Middle frontal gyrus (tissue), 1 donor: ENCODE results near the gene SUSD1.
"Not testable (repeated sequence)": the region's sequence is repeated elsewhere in the genome, so short reads cannot be mapped to it uniquely, and the experiment has no call there.

Source experiments
- DNase-seq: peaks from one replicate; pipeline ENCODE4 v3.0.0-alpha.2; 2015; ENCODE audit warnings: low spot score; ENCODE audit errors: extremely low spot score

The SUSD1 gene

DNA sequence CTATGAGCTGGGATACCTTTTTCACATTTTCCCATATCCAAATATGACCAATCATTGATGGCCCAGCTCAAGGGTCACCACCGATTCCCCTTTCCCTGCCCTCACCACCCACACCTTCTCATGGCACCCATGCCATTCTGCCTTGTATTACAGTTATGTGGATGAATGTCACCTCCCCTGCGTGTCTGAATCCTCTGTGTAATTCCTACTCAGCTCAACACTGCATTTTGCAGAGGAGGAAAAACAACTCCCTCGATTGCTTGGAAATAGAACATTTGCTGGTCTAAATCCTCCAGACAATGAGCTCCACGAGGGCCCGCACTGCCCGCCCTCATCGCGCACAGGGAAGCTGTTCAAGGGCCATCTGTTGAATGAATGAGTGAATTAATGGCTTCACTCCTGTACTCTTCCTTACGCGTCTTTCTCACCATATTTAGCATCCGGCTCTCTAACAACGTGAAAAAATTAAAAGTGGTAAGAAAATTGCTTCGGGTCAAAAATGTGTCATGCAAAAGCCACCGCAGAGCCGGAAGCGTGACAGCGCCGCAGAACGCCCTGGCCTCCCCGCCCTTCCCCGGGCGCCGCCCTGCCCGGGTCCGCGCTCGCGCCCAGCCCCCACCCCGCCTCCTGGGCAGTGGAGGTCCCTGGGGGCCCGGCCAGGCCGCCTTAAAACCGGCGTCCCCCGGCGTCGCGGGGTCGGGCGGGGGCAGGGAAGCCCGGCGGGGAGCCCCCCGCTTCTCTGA is 704 bp downstream of the SUSD1 start:
- no peak for DNase-seq

DNA sequence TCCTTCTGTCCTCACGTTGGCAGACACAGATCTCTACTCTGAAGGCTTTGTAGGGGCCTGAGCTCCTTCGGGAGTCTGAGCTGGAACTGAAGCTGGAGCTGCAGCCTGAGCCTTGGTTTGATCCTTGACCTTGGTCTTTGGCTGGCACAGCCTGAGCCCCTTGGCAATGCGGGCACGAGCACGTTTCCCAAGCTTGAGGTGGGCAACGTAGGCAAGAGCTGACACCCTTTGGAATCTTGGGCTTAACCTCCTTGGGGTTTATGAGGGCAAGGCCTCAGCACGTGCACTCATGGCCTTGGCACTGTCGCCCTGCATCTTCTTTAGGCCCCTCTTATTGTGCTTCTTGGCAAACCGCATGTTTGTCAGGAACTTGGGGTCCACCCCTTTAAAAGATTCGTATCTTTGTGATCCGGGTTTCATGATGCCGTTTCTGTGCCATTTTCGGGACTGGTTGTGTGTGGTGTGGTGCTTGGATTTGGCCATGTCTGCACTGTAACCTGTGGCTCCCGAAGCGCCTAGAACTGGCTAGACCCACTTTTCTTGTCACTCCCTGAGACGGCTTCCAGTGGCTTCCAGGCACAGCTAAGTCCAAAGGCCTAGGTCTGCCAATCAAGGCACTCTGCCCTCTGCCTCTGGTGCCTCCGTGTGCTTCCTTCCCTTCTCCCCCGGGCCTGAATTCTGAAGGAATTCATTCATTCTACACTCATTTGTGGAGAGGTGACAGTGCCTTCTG is 1.4 kb downstream of the SUSD1 start:
- no peak for DNase-seq

DNA sequence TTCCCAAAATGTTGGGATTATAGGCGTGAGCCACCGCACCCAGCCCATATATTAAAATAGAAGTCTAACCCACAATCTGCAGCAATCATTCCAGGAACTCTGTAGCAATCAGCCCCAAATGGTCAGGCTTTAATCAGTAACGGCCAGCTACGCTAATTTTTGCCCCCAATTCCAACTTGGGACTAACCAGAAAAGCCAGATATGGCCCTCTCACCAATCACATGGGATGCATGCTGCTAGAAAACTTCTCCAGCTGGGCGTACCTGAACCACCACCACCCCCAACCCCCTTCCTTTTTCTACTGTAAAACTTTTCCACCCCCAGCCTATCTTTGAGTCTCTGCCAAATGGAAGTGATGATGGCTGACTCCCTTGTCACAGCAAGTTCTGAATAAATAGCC is 4.1 kb downstream of the SUSD1 start:
- no peak for DNase-seq

DNA sequence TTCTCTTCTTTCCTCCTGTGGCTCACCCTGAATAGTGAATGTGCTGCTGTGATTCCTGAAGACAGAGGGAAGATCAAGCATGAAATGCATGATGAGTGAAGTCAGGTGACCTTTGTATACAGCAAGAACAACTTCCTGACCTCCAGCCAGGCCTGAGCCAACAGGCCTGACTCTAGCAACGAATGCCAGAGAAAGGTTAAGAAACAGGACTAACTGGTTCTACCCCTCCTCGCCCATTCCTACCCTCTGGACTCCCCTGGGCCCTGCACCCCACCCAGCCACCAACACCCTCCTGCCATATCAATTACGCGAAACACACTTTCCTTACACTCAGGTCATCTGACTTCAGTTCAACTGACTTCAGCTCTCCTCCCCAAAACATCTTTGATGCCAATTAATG is 4.9 kb downstream of the SUSD1 start:
- DNase-seq: no peak

DNA sequence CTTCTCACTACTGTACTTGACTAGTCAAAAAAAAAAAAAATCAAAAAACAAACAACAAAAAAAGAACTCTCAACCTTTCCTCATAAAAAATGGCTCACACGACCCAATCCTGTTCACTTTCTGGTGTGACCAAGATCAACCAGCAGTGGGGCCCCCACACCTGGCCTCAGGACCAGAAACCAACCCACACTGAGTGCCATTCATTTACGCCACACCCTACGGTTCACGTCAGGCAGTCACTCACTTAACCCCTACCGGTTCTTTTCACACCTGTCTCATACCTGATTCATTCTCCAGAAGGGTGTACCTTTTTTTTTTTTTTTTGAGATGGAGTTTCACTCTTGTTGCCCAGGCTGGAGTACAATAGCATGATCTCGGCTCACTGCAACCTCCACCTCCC is 5.7 kb downstream of the SUSD1 start:
- DNase-seq: no peak

DNA sequence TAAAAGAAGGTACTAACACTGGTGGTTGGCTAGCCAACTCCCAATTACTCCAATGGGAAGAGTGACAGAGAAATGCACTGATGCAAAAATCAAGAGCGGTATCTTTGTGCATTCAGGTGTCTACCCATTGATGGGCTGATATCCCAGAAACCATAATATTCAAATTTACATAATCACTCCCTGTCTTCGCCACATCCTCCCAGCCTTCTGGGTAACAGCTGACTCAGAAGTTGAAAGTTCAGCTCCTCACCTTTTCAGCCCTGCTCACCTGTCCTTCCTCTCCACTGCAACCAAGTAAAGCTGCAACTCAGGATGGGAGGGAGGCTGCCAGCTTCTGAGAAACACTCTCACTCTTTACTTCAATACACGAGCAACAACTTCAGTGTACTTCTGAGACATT is 6.9 kb downstream of the SUSD1 start:
- DNase-seq: no peak

DNA sequence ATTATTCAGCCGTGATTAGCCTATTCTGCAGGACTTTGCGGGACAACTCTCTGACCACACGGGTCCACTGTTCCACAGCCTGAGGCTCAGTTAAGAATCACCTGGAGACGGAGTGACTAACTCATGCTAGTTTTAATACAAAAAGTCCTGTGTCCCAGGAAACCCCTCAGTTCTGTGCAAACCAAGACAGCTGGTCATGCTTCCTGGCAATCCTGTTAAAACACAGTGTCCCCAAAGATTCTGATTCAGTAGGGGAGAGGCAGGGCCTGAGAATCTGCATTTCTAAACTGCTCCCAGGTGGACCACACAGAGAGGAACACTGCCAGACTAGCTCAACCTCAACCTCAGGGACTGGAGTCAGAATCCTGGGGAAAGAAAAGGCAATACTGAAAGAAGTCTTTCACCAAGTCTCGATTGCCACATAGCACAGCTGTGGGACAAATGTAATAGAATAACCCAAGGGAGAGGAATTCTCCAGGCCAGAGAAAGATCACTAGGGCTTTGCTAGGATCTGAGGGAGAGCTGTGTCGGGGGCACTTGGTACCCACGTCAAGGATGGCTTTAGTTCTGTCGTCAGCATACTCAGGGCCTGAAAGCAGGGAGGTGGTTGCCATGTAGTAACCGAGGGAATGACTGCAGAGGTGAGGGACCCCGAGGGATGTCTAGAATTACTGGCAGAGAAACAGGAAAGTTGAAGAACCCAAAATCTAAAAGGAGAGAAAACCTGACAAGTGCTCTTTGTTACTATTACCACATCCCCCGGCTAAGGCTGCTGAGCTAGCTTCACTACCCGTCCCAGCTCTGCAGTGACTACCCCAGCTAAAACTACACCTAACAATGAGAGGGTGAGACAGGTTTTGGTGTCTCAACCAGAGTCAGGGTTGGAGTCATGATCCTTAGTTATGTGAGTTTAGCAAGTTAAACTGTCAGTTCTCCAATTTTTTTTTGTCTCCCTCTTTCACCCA is 8.6 kb downstream of the SUSD1 start:
- no peak for DNase-seq

DNA sequence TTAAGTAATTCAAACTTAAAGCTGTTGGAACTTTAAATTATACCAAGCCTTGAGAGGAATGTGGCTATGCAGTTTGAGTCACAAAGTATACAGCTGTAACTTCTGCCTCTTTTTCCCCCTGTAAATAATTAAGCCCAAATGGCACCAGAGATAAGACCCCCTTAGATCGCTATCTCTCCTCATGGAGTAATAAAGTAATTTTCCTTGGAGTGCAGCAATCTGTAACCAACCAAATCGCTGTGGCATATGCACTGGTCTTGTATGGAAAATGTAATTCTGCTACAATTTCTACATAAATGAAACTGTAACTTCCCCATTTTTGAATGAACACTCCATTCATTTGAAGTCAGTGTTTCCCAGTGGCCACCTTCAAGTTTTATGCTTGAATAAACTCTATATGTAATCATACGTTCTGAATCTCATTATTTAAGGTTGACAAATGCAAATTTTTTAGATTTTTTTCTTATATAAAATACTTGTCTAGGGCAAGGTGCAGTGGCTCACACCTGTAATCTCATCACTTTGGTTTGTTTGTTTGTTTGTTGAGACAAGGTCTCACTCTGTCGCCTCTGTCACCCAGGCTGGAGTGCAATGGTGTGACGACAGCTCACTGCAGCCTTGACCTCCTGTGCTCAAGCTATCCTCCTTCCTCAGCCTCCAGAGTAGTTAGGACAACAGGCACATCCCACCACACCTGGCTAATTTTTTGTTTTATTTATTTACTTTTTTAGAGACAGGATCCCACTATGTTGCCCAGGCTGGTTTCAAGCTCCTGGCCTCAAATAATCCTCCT is 12.3 kb downstream of the SUSD1 start:
- no peak for DNase-seq

DNA sequence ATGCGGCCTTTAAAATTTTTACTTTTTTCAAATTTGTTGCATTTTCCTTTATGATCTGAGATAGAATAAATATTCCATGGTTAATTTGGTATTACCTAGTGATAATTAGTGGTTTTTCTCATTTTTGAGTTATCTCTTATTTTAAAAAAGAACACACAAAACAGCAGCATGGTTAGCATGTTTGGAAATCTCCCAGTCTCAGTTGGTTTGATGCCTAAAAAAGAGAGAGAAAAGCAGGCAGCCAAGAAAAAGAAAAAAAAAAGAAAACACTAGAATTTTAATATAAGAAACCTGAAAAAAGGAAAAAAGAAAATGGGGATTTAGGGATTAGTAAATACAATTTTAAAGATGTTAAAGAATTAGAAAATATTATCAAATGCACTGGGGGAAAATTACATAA is 15.3 kb downstream of the SUSD1 start:
- no peak for DNase-seq

DNA sequence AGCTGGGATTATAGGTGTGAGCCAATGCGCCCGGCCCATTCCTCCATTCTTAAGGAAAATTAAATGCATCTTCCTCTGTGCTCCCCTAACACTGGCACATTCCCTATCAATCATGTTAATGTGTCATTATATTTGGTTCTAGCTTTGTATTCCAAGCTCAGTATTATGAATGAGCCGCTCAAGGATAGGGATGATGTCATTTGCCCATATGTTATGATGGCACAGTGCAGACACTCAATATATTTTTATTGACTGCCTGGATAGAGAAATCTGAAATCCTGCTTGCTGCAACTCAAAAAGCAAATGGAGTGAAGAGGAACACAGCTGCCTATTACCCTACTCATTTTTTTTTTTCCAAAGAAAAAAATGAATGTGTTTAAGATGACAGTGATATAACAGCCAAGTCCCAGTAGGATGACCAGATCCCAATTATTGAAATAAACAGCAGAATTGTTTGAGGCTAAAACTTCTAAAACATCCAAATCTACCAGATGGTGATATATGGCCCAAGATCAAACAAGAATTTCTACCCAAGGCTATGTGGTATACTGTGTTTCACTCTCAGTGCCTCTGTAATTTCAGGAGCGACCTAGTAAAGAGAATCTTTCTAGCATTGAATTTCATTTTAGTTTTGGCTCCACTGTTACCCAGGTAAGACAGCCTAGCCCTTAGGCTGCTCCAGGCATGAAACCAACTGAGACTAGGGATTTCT is 16.3 kb downstream of the SUSD1 start:
- DNase-seq: no peak

DNA sequence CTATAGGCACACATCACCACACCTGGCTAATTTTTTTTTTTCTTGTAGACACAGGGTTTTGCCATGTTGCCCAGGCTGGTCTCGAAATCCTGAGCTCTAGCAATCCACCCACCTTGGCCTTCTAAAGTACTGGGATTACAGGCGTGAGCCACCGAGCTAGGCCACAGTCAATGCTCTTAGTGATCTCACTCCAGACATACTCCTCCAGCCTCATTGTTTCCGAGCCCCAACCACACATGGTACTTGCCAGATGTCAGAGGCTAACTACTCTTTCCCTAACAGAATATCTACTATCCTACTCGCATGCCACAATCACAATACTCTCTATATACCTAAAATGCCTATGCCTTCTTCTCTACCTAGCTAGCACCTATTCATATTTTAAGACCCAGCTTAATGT is 17.1 kb downstream of the SUSD1 start:
- no peak for DNase-seq

DNA sequence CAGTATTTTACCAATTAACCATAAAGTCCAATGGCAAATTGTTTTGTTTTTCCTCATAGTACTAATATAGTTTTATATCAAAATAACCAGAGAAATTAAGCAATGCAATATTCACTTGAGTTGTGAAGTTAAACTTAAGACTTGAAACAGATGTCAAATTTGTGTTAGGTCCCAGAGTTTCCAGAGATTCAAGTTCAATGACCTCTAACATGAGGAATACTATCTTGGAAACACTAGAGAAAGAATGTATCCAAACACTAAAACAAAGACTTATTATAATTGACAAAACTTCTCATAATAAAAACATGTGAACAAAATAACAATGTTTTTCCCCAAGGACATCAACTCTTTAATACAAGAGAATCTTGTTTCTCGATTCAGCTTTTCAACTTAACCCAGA is 18.0 kb downstream of the SUSD1 start:
- no peak for DNase-seq

DNA sequence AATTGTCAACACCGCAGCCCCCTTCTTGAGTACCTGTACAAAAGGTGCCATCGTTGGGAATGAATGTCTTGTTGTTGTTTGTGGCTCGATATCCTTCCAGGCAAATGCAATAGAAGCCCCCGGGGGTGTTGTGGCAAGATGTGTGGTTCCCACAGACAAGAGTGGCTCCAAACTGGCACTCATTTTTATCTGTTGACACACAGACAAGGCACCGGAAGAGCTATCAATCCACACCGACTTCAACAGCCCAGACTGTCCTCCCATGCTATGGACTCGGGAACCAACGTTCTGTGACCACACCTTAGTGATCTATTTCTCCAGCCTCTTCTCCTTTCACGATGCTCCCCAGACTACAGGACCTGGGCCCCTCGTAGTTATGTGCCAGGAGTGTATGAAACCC is 25.9 kb downstream of the SUSD1 start:
- no peak for DNase-seq

DNA sequence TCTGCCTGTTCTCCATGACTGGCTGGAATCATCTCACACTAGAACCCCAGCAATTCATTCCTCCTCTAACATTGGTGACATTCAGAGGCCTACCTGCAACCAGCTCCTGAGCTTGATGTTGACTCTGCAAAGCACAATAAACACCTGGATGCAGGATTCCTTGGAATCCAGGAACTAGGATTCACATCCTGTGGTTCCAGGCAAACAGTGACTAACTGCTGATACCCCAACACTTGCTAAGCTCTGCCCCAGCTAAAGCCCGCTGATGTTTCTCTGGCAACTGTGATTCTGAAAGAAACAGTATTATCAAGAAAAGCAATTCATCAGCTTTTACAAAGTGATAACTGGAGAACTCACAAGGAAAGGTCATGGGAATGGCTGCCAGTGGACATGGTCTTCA is 29.2 kb downstream of the SUSD1 start:
- no peak for DNase-seq

DNA sequence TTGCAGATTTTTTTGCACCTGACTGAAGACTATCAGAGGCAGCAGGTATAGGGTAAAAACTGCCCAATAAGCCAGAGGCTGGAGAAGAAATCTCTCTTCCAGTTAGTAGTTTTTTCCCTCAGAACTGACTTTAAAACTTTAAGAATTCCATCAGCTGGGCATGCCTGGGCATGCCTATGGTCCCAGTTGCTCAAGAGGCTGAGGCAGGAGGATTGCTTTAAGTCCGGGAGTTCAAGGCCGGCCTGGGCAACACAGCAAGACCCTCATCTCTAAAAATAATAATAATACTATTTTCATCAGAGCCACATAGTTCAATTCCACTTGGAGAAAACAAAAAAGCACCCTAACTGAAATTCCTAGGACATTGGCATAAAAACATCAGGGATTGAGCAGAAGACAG is 30.3 kb downstream of the SUSD1 start:
- DNase-seq: no peak

DNA sequence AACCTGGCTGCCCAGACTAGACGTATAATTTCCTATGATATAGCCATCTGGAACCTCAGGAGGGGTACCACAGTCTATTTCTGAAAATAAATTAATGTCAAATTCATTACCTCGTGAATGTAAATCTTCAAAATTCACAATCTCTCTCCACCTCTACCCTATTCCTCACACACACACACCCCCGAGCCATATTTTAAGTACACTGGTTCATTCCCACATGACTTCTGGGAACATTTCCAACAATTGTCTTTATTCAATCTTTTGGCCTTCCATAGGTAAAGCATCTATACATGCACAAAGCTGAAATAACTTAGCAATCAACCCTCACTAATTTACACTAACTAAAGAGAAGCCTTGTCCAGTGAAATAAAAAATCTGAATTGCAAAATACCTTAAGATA is 32.7 kb downstream of the SUSD1 start:
- no peak for DNase-seq

DNA sequence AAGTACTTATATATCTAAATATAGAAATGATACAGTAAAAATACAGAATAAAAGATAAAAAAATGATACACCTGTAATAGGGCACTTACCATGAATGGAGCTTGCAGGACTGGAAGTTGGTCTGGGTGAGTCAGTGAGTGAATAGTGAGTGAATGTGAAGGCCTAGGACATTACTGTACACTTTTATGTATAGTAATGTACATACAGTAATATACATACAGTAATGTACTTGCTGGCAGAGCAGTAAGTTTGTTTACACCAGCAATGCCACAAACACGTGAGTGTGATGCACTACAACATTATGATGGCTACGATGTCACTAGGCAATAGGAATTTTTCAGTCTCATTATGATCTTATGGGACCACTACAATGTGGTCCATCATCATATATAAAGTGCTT is 34.2 kb downstream of the SUSD1 start:
- DNase-seq: no peak

DNA sequence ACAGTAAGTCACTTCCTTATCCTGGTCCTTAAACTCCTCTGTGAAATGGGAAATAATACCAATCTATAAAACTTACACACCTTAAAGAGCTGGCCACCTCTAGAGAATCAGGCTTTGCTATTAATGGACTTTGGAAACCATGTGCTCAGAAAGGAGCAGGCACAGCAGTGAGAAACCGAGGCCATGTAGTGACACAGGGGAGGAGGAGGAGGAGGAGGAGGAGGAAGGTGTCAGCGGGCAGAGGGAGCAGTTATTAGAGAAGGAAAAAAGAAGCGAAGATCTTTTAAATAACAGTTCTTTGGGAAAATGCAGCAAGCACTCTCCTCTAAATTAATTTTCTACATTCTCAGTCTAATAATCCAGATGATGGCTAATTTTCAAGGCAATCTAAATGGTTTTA is 38.0 kb downstream of the SUSD1 start:
- DNase-seq: no peak

DNA sequence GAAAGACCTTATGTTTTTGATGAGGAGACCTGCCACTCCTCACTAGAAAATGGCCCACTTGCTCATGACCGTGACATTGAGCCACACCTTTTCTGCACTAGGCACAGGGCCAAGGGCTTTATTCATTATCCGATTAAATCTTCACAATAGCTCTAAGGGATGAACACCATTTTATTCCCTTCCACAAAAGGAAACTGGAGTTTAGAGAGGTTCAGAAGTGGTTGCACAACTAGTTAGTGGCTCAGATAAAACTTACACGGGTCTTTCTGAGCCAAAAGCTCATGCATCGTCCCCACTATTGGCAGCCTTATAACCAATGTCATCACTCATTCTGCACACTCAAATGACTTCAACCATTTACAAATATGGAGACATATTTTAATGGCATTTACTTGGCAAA is 39.4 kb downstream of the SUSD1 start:
- DNase-seq: no peak

DNA sequence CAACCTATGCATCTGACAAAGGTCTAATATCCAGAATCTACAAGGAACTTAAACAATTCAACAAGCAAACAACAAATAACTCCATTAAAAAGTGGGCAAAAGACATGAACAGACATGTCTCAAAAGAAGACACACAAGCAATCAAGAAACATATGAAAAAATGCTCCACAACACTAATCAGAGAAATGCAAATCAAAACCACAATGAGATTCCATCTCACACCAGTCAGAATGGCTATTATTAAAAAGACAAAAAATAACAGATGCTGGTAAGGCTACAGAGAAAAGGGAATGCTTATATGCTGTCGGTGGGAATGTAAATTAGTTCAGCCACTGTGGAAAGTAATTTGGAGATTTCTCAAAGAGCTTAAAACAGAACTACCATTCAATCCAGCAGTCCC is 41.3 kb downstream of the SUSD1 start:
- DNase-seq: not testable (repeated sequence)

DNA sequence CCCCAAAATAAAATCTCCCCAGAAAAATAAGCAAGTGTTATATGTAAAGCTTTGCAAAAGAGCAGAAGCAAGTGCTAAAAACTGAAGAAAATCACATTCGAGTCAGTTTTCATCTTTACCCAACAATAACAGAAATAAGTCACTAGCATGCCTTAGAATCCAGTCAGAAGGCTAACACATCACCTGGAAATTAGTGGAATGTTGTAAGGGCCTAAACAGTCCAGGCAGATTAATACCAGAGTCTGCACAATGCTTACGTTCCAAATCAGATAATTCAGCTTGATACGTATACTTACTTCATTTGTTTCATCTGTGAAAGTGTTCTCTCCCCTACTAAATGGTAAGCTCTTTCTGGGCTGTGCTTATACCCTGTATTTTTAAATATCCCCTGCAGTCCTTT is 42.7 kb downstream of the SUSD1 start:
- no peak for DNase-seq
